ENCODE measurements around the gene ICA1.

DNA sequence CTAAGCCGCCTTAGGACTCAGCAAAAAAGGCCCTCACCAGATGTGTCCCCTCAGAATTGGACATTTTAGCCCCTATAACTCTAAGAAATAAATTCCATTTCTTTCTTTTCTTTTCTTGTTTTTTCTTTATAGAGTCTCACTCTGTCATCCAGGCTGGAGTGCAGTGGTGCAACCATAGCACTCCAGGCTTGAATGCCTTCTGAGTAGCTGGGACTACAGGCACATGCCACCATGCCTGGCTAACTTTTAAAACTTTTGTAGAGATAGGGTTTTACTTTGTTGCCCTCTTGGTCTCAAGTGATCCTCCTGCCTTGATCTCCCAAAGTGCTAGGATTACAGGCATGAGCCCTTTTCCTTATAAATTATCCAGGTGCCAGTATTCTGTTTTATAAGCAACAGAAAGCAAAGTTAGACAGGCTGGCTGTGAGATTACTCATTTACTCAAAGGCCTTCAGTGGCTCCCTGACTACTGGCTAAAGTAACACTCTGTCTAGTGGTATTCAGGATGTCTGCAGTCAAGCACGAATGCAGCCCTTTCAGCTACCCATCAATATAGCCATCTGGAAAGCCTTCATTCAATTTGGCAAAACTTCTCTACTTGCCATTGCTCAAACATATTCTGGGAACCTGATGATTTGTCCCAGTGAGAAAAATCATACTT, 128.6 kb downstream of the ICA1 start:
- TF ChIP-seq, protein P1, sequence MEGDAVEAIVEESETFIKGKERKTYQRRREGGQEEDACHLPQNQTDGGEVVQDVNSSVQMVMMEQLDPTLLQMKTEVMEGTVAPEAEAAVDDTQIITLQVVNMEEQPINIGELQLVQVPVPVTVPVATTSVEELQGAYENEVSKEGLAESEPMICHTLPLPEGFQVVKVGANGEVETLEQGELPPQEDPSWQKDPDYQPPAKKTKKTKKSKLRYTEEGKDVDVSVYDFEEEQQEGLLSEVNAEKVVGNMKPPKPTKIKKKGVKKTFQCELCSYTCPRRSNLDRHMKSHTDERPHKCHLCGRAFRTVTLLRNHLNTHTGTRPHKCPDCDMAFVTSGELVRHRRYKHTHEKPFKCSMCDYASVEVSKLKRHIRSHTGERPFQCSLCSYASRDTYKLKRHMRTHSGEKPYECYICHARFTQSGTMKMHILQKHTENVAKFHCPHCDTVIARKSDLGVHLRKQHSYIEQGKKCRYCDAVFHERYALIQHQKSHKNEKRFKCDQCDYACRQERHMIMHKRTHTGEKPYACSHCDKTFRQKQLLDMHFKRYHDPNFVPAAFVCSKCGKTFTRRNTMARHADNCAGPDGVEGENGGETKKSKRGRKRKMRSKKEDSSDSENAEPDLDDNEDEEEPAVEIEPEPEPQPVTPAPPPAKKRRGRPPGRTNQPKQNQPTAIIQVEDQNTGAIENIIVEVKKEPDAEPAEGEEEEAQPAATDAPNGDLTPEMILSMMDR (tag by site-specific recombination; IDR thresholded peaks at IDR 0.05), result no peak
- TF ChIP-seq, protein P2, sequence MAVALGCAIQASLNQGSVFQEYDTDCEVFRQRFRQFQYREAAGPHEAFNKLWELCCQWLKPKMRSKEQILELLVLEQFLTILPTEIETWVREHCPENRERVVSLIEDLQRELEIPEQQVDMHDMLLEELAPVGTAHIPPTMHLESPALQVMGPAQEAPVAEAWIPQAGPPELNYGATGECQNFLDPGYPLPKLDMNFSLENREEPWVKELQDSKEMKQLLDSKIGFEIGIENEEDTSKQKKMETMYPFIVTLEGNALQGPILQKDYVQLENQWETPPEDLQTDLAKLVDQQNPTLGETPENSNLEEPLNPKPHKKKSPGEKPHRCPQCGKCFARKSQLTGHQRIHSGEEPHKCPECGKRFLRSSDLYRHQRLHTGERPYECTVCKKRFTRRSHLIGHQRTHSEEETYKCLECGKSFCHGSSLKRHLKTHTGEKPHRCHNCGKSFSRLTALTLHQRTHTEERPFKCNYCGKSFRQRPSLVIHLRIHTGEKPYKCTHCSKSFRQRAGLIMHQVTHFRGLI (tag by site-specific recombination; IDR thresholded peaks at IDR 0.05), result no peak
- TF ChIP-seq, protein P3, sequence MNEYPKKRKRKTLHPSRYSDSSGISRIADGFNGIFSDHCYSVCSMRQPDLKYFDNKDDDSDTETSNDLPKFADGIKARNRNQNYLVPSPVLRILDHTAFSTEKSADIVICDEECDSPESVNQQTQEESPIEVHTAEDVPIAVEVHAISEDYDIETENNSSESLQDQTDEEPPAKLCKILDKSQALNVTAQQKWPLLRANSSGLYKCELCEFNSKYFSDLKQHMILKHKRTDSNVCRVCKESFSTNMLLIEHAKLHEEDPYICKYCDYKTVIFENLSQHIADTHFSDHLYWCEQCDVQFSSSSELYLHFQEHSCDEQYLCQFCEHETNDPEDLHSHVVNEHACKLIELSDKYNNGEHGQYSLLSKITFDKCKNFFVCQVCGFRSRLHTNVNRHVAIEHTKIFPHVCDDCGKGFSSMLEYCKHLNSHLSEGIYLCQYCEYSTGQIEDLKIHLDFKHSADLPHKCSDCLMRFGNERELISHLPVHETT (tag by site-specific recombination; IDR thresholded peaks at IDR 0.05), result no peak

Data from HEK293 (cell line).